ENCODE measurements around the gene ZNF37A. TPM values are rescaled to one million over a fixed set of nuclear protein-coding genes. Genes with fewer than 3 reads are reported as not detected.
"Not testable (repeated sequence)": the region's sequence is repeated elsewhere in the genome, so short reads cannot be mapped to it uniquely, and the experiment has no call there.

ZNF37A gene
- total and polyA plus RNA-seq, 2 experiments from 2014 or later = 9.8 to 15.2 TPM

- Histone ChIP-seq H3K27me3 (no peaks in the 10 kb centered on the region), H3K4me3 (no peak overlapping the region), H3K27ac (no peak overlapping the region), H3K9me3 (ENCODE audit: low read depth) (no peaks in the 10 kb centered on the region), H3K36me3 (no peaks in the 10 kb centered on the region), H3K4me1 (ENCODE audit: low read depth) (no peaks in the 10 kb centered on the region)
- DNase-seq (ENCODE audit: low read depth in 1 of 2, low spot score in 1 of 2) = no peak
- no peak for TF ChIP-seq CTCF (IDR thresholded peaks at IDR 0.05; ENCODE audit: low read depth, low read length)
These were observed 33.7 kb downstream of the ZNF37A start for GRCh38 chr10:38127812-38128211.

GRCh38 chr10:38143587-38143986, 49.5 kb downstream of the ZNF37A start:
- TF ChIP-seq CTCF (IDR thresholded peaks at IDR 0.05; ENCODE audit: low read depth, low read length) = no peak
- no peaks in the 10 kb centered on the region for H3K36me3 ChIP-seq
- H3K27ac ChIP-seq = no peak overlapping the region
- no peaks in the 10 kb centered on the region for H3K27me3 ChIP-seq
- no peaks in the 10 kb centered on the region for H3K9me3 ChIP-seq (ENCODE audit: low read depth)
- DNase-seq (ENCODE audit: low read depth in 1 of 2, low spot score in 1 of 2) = no peak
- no peak overlapping the region for H3K4me3 ChIP-seq
- no peaks in the 10 kb centered on the region for H3K4me1 ChIP-seq (ENCODE audit: low read depth)

GRCh38 chr10:38146579-38147333, 52.6 kb downstream of the ZNF37A start:
- no peaks in the 10 kb centered on the region for H3K36me3 ChIP-seq
- H3K9me3 ChIP-seq (ENCODE audit: low read depth) = no peaks in the 10 kb centered on the region
- H3K4me3 ChIP-seq = no peak overlapping the region
- H3K27ac ChIP-seq = no peak overlapping the region
- no peaks in the 10 kb centered on the region for H3K4me1 ChIP-seq (ENCODE audit: low read depth)
- no peaks in the 10 kb centered on the region for H3K27me3 ChIP-seq
- DNase-seq (ENCODE audit: low read depth in 1 of 2, low spot score in 1 of 2) = no peak
- TF ChIP-seq CTCF (IDR thresholded peaks at IDR 0.05; ENCODE audit: low read depth, low read length) = no peak

- Histone ChIP-seq H3K27me3 (no peaks in the 10 kb centered on the region), H3K9me3 (ENCODE audit: low read depth) (no peaks in the 10 kb centered on the region), H3K36me3 (no peaks in the 10 kb centered on the region), H3K4me1 (ENCODE audit: low read depth) (no peaks in the 10 kb centered on the region), H3K27ac (no peak overlapping the region), H3K4me3 (no peak overlapping the region)
- DNase-seq (ENCODE audit: low read depth in 1 of 2, low spot score in 1 of 2) = no peak
- TF ChIP-seq CTCF (IDR thresholded peaks at IDR 0.05; ENCODE audit: low read depth, low read length) = no peak
These were observed 53.5 kb downstream of the ZNF37A start for GRCh38 chr10:38147686-38148085.

GRCh38 chr10:38150891-38151463, 56.8 kb downstream of the ZNF37A start:
- H3K9me3 ChIP-seq (ENCODE audit: low read depth); H3K4me1 ChIP-seq (ENCODE audit: low read depth): not testable (repeated sequence)

More at GRCh38 chr10:38150891-38151463, 56.8 kb downstream of the ZNF37A start:
- not testable (repeated sequence) for H3K36me3 ChIP-seq; DNase-seq (ENCODE audit: low read depth in 1 of 2, low spot score in 1 of 2); H3K27ac ChIP-seq; H3K27me3 ChIP-seq; H3K4me3 ChIP-seq

All from cardiac muscle cell (in vitro differentiated cells and primary cell).